GM12892 (cell line): ENCODE data around the gene RBP5.

Source experiments
- POLR2A ChIP-seq: IDR thresholded peaks from 2 replicates; pipeline ENCODE4 v1.6.1; 2011; ENCODE audit warnings: low read depth, low read length, control low read depth
- POLR2AphosphoS5 ChIP-seq: IDR thresholded peaks from 2 replicates; pipeline ENCODE4 v1.6.1; 2011; ENCODE audit warnings: low read depth, low read length, control low read depth

DNA sequence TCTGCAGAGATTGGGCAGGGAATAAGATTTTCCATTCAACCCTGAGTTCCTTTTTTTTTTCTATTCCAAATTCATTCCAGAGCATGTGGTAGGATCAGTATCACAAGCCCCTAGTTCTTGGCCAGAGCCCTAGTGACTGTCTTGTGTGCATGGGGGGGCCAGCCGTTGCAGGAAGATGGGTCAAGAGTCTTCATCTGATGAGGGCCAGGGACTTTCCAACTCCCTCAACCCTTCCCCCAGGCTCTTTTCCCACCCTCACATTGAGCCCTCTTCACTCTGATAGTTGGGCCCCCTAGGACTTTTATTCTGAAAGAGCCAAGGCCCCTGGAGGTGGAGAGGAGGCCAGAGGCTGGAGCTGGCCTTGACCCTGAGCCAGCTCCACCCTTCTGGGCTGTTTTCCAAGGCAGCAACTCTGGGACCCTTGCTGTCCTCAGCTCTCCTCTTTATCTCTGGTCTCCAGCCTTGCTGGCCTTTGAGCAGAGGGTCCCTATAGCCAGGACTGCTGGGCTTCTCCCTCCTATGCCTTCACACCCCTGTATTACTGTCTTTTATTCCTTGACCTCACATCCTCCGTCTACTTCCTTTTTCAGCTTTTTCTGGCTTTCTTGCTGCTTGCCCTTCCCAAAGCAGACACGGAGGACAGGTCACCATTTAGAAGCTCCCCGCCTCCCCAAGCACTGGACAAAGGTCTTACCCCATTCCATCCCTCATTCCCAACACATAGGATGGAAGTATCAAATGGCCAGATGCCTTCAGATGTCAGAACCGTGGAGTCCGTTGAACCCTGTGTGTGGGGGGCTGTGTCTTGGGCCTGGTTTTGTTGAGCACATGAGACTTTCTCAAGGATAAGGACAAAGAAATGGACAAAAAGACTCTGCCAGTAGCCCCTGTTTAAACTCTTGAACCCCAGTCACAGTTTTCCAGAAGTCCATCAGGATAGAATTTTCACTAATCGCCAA is 5.6 kb downstream of the RBP5 start:
- no peak for TF ChIP-seq POLR2AphosphoS5
- TF ChIP-seq POLR2A: no peak
